GM18498 (cell line): ENCODE measurements around the gene METTL15.
"Not testable (repeated sequence)": the region's sequence is repeated elsewhere in the genome, so short reads cannot be mapped to it uniquely, and the experiment has no call there.

Source experiments
- ATAC-seq: cut with Tn5 transposase; IDR thresholded peaks from one replicate; pipeline ENCODE4 v1.9.1; 2021; ENCODE audit warnings: mild to moderate bottlenecking, moderate library complexity; ENCODE audit not compliant: unreplicated experiment

The METTL15 gene

DNA sequence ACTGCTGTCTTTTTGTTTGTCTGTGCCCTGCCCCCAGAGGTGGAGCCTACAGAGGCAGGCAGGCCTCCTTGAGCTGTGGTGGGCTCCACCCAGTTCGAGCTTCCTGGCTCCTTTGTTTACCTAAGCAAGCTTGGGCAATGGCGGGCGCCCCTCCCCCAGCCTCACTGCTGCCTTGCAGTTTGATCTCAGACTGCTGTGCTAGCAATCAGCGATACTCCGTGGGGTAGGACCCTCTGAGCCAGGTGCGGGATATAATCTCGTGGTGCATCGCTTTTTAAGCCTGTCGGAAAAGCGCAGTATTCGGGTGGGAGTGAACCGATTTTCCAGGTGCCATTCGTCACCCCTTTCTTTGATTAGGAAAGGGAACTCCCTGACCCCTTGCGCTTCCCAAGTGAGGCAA, 269.9 kb downstream of the METTL15 start:
- not testable (repeated sequence) for ATAC-seq
